Stimulated activated CD4-positive, alpha-beta T cell treated with anti-CD3 and anti-CD28 coated beads, Interleukin-2, amount 100 ng/mL, for 48 hours (primary cell): ENCODE results near the gene C19orf67.

Source experiments
- DNase-seq, 2 donors: peaks; one replicate each; pipeline ENCODE4 v3.0.0-alpha.2; 2020

Gene C19orf67

GRCh38 chr19:14081797-14082674, 3.5 kb downstream of the C19orf67 start:
- no peak for DNase-seq

- peak; percentile 98 to 99 for DNase-seq
Measured at GRCh38 chr19:14080887-14081796, 4.4 kb downstream of the C19orf67 start.

- DNase-seq, result no peak
Measured at GRCh38 chr19:14078411-14078810, 7.2 kb downstream of the C19orf67 start.

GRCh38 chr19:14073925-14074838, 11.4 kb downstream of the C19orf67 start:
- peak; percentile 32 to 34 for DNase-seq

GRCh38 chr19:14073261-14073924, 12.2 kb downstream of the C19orf67 start:
- peak; percentile 61 to 76 for DNase-seq

- DNase-seq, result peak; percentile 32 to 41
Measured at GRCh38 chr19:14072535-14073260, 12.9 kb downstream of the C19orf67 start, which contains the start of gene MISP3. Gene MISP3, plus strand, starts transcription at chr19:14072786. Its CDS starts 524 bp downstream, at chr19:14073310.

- no peak for DNase-seq
Measured at GRCh38 chr19:14070268-14071050, 15.1 kb downstream of the C19orf67 start.

GRCh38 chr19:14066134-14066533, 19.4 kb downstream of the C19orf67 start:
- DNase-seq, result no peak

GRCh38 chr19:14063105-14063504, 22.5 kb downstream of the C19orf67 start:
- DNase-seq, result no peak

GRCh38 chr19:14062558-14062855, 23.1 kb downstream of the C19orf67 start:
- no peak for DNase-seq

- DNase-seq, result no peak
Measured at GRCh38 chr19:14061751-14062557, 23.6 kb downstream of the C19orf67 start, which contains the start of gene PALM3. Gene PALM3, minus strand, starts transcription at chr19:14062076. Its CDS starts 96 bp downstream, at chr19:14061980.

- no peak for DNase-seq
Measured at GRCh38 chr19:14061081-14061749, 24.4 kb downstream of the C19orf67 start.

GRCh38 chr19:14059652-14060155, 25.9 kb downstream of the C19orf67 start:
- DNase-seq, result no peak

- DNase-seq, result peak; percentile 41 to 54
Measured at GRCh38 chr19:14059093-14059480, 26.5 kb downstream of the C19orf67 start.

- no peak for DNase-seq
Measured at GRCh38 chr19:14058182-14059092, 27.1 kb downstream of the C19orf67 start.

GRCh38 chr19:14056741-14057356, 28.7 kb downstream of the C19orf67 start:
- DNase-seq, result no peak

- DNase-seq, result no peak
Measured at GRCh38 chr19:14056069-14056666, 29.4 kb downstream of the C19orf67 start.
